H9 (cell line): ENCODE data around the gene COL4A2. TPM values are rescaled to one million over a fixed set of nuclear protein-coding genes. Genes with fewer than 3 reads are reported as not detected.

Source experiments
- DNase-seq: peaks from one replicate; pipeline ENCODE4 v3.0.0-alpha.2; 2017
- H2AFZ ChIP-seq: one replicate; pipeline ENCODE4 v1.6.1; 2013; ENCODE audit warnings: mild to moderate bottlenecking, low read length, control low read depth, moderate library complexity
- H2AK5ac ChIP-seq: 2 replicates; pipeline ENCODE4 v1.6.1; 2013; ENCODE audit warnings: low read length, control low read depth, mixed read lengths; ENCODE audit not compliant: insufficient read length
- H2BK120ac ChIP-seq: one replicate; pipeline ENCODE4 v1.6.1; 2013; ENCODE audit warnings: low read depth, mild to moderate bottlenecking, low read length, control low read depth, inconsistent platforms; ENCODE audit not compliant: poor library complexity, severe bottlenecking
- H2BK12ac ChIP-seq: 2 replicates; pipeline ENCODE4 v1.6.1; 2013; ENCODE audit warnings: low read length, control low read depth, mixed read lengths, low read depth; ENCODE audit not compliant: insufficient read length
- H2BK15ac ChIP-seq: 2 replicates; pipeline ENCODE4 v1.6.1; 2013; ENCODE audit warnings: low read depth, low read length, control low read depth
- H2BK20ac ChIP-seq: one replicate; pipeline ENCODE4 v1.6.1; 2013; ENCODE audit warnings: low read depth, mild to moderate bottlenecking, low read length, control low read depth, inconsistent platforms; ENCODE audit not compliant: poor library complexity, severe bottlenecking
- H2BK5ac ChIP-seq: 2 replicates; pipeline ENCODE4 v1.6.1; 2013; ENCODE audit warnings: low read length, control low read depth, mixed read lengths; ENCODE audit not compliant: insufficient read length
- H3K14ac ChIP-seq: 2 replicates; pipeline ENCODE4 v1.6.1; 2013; ENCODE audit warnings: low read length, control low read depth; ENCODE audit not compliant: insufficient read depth
- H3K18ac ChIP-seq: 2 replicates; pipeline ENCODE4 v1.6.1; 2013; ENCODE audit warnings: low read depth, mild to moderate bottlenecking, mixed read lengths, low read length, control low read depth; ENCODE audit not compliant: insufficient read length
- H3K23ac ChIP-seq: 2 replicates; pipeline ENCODE4 v1.6.1; 2013; ENCODE audit warnings: low read length, control low read depth, mixed read lengths, low read depth; ENCODE audit not compliant: insufficient read length
- H3K23me2 ChIP-seq: 2 replicates; pipeline ENCODE4 v1.6.1; 2013; ENCODE audit warnings: low read depth, mild to moderate bottlenecking, mixed read lengths, low read length, control low read depth; ENCODE audit not compliant: insufficient read length, poor library complexity, severe bottlenecking
- H3K27ac ChIP-seq: 2 replicates; pipeline ENCODE4 v1.5.1; 2013; ENCODE audit warnings: low read length, control low read depth, mixed read lengths, low read depth; ENCODE audit not compliant: insufficient read length
- H3K27me3 ChIP-seq: 2 replicates; pipeline ENCODE4 v1.6.1; 2013; ENCODE audit warnings: low read length, control low read depth, inconsistent platforms; ENCODE audit not compliant: insufficient read depth
- H3K4ac ChIP-seq: 2 replicates; pipeline ENCODE4 v1.6.1; 2013; ENCODE audit warnings: low read depth, mild to moderate bottlenecking, control low read depth, inconsistent platforms, low read length, moderate library complexity
- H3K4me1 ChIP-seq: 2 replicates; pipeline ENCODE4 v1.6.1; 2013; ENCODE audit warnings: low read length, control low read depth, inconsistent platforms; ENCODE audit not compliant: insufficient read depth
- H3K4me2 ChIP-seq: 2 replicates; pipeline ENCODE4 v1.6.1; 2013; ENCODE audit warnings: low read length, control low read depth, mixed read lengths; ENCODE audit not compliant: insufficient read length, insufficient read depth
- H3K56ac ChIP-seq: 2 replicates; pipeline ENCODE4 v1.6.1; 2013; ENCODE audit warnings: low read depth, mild to moderate bottlenecking, mixed read lengths, low read length, control low read depth; ENCODE audit not compliant: insufficient read length
- H3K79me1 ChIP-seq: 2 replicates; pipeline ENCODE4 v1.6.1; 2013; ENCODE audit warnings: low read depth, mild to moderate bottlenecking, moderate library complexity, low read length, control low read depth, inconsistent platforms; ENCODE audit not compliant: insufficient read depth, poor library complexity, severe bottlenecking
- H3K79me2 ChIP-seq: 2 replicates; pipeline ENCODE4 v1.6.1; 2013; ENCODE audit warnings: low read length, control low read depth, inconsistent platforms; ENCODE audit not compliant: insufficient read depth
- H3K9ac ChIP-seq: 2 replicates; pipeline ENCODE4 v1.6.1; 2013; ENCODE audit warnings: low read length, control low read depth, mixed read lengths; ENCODE audit not compliant: insufficient read length; ENCODE audit errors: extremely low read depth
- H3K9me3 ChIP-seq: one replicate; pipeline ENCODE4 v1.6.1; 2013; ENCODE audit warnings: low read depth, low read length, inconsistent platforms; ENCODE audit not compliant: control insufficient read depth
- H3T11ph ChIP-seq: one replicate; pipeline ENCODE4 v1.6.1; 2013; ENCODE audit warnings: mild to moderate bottlenecking, low read length, control low read depth, inconsistent platforms
- H4K20me1 ChIP-seq: one replicate; pipeline ENCODE4 v1.6.1; 2013; ENCODE audit not compliant: control insufficient read depth, insufficient read length, insufficient read depth
- H4K5ac ChIP-seq: 2 replicates; pipeline ENCODE4 v1.6.1; 2013; ENCODE audit warnings: low read depth, mild to moderate bottlenecking, mixed read lengths, low read length, control low read depth; ENCODE audit not compliant: insufficient read length
- H4K8ac ChIP-seq: replicated peaks from 2 replicates; pipeline ENCODE4 v1.6.1; 2013; ENCODE audit warnings: low read length, control low read depth, mixed read lengths, low read depth; ENCODE audit not compliant: insufficient read length
- H4K91ac ChIP-seq: 2 replicates; pipeline ENCODE4 v1.6.1; 2013; ENCODE audit warnings: low read depth, mild to moderate bottlenecking, moderate library complexity, mixed read lengths, low read length, control low read depth; ENCODE audit not compliant: insufficient read length
- H3K27ac Mint-ChIP-seq, 3 experiments: 2 replicates in 2 of 3; 3 replicates in 1 of 3; pipeline ENCODE4 v1.8.0; 2020 to 2021; ENCODE audit warnings: mixed read lengths in 3 of 3, mild to moderate bottlenecking in 1 of 3, moderate library complexity in 1 of 3
- H3K27me3 Mint-ChIP-seq: 2 replicates; pipeline ENCODE4 v1.8.0; 2021; ENCODE audit warnings: low read depth, mild to moderate bottlenecking, moderate library complexity, mixed read lengths
- H3K36me3 Mint-ChIP-seq, 3 experiments: 2 replicates in 2 of 3; 3 replicates in 1 of 3; pipeline ENCODE4 v1.8.0; 2020 to 2021; ENCODE audit warnings: low read depth in 3 of 3, mixed read lengths in 3 of 3; ENCODE audit not compliant: insufficient read depth in 1 of 3
- H3K4me1 Mint-ChIP-seq, 2 experiments: 2 replicates each; pipeline ENCODE4 v1.8.0; 2020; ENCODE audit warnings: mixed read lengths in 2 of 2
- H3K4me3 Mint-ChIP-seq, 2 experiments: 2 replicates in 1 of 2; 3 replicates in 1 of 2; pipeline ENCODE4 v1.8.0; 2020 to 2021; ENCODE audit warnings: mild to moderate bottlenecking in 2 of 2, mixed read lengths in 2 of 2, moderate library complexity in 1 of 2
- H3K9me3 Mint-ChIP-seq, 2 experiments: 2 replicates in 1 of 2; 3 replicates in 1 of 2; pipeline ENCODE4 v1.8.0; 2020; ENCODE audit warnings: mild to moderate bottlenecking in 2 of 2, mixed read lengths in 2 of 2, moderate library complexity in 1 of 2
- WGBS: extraction: QIAGEN DNeasy Blood & Tissue Kit; methylation state at CpG from one replicate; pipeline ENCODE4 v1.1.7; 2013; ENCODE audit warnings: missing lambda C conversion rate, low lambda C conversion rate, mixed read lengths; ENCODE audit not compliant: insufficient read length; ENCODE audit errors: extremely low coverage; 5-methylcytosine and 5-hydroxymethylcytosine counted together
- total RNA-seq: library from RNA; stranded (reverse); gene quantifications from 2 replicates; pipeline ENCODE4 v1.2.1, GENCODE V29; 2021
- TF ChIP-seq, protein P1 (sequence below): fragments of 200-600 bp; sonication (generic); conservative IDR thresholded peaks from 3 replicates; pipeline ENCODE4 v1.8.0; 2021; ENCODE audit warnings: antibody characterized with exemption, mild to moderate bottlenecking

COL4A2 gene
- total RNA-seq, 1 experiment from 2014 or later, result 76.5 TPM

GRCh38 chr13:110472904-110473563 lies 165.9 kb downstream of the COL4A2 start:
- Mint-ChIP-seq H3K27me3 (no peaks in the 10 kb centered on the region), H3K4me1 (peaks cover 0 to 8% of the 10 kb centered on the region in 2 experiments; a peak in 2 of 4 replicates), H3K9me3 (no peaks in the 10 kb centered on the region), H3K4me3 (no peak overlapping the region), H3K27ac (no peak overlapping the region; a peak in 1 of 7 replicates), H3K36me3 (peaks cover 26 to 54% (median 49%) of the 10 kb centered on the region in 3 experiments)
- no peak overlapping the region for H4K8ac ChIP-seq
- no peak for DNase-seq
- no peak overlapping the region for H4K91ac ChIP-seq
- no peak overlapping the region for H3K27ac ChIP-seq
- H3K18ac ChIP-seq, result no peak overlapping the region
- H3K79me2 ChIP-seq, result no peaks in the 10 kb centered on the region
- H3K9me3 ChIP-seq, result no peaks in the 10 kb centered on the region
- H2AK5ac ChIP-seq, result no peak overlapping the region
- no peak overlapping the region for H4K5ac ChIP-seq
- no peak overlapping the region for H3K9ac ChIP-seq
- H2BK12ac ChIP-seq, result no peak overlapping the region
- no peaks in the 10 kb centered on the region for H3K23me2 ChIP-seq
- H4K20me1 ChIP-seq, result no peaks in the 10 kb centered on the region
- no peak overlapping the region for H3T11ph ChIP-seq
- no peaks in the 10 kb centered on the region for H3K27me3 ChIP-seq
- TF ChIP-seq, protein P1, sequence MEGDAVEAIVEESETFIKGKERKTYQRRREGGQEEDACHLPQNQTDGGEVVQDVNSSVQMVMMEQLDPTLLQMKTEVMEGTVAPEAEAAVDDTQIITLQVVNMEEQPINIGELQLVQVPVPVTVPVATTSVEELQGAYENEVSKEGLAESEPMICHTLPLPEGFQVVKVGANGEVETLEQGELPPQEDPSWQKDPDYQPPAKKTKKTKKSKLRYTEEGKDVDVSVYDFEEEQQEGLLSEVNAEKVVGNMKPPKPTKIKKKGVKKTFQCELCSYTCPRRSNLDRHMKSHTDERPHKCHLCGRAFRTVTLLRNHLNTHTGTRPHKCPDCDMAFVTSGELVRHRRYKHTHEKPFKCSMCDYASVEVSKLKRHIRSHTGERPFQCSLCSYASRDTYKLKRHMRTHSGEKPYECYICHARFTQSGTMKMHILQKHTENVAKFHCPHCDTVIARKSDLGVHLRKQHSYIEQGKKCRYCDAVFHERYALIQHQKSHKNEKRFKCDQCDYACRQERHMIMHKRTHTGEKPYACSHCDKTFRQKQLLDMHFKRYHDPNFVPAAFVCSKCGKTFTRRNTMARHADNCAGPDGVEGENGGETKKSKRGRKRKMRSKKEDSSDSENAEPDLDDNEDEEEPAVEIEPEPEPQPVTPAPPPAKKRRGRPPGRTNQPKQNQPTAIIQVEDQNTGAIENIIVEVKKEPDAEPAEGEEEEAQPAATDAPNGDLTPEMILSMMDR, result no peak
- no peaks in the 10 kb centered on the region for H3K79me1 ChIP-seq
- H2BK15ac ChIP-seq, result no peak overlapping the region
- no peak overlapping the region for H2BK5ac ChIP-seq
- H2BK20ac ChIP-seq, result no peak overlapping the region
- no peak overlapping the region for H3K4me2 ChIP-seq
- H3K4ac ChIP-seq, result no peak overlapping the region
- H3K56ac ChIP-seq, result no peak overlapping the region
- no peak overlapping the region for H3K14ac ChIP-seq
- no peak overlapping the region for H2AFZ ChIP-seq
- H3K23ac ChIP-seq, result no peak overlapping the region
- H2BK120ac ChIP-seq, result no peak overlapping the region
- H3K4me1 ChIP-seq, result no peaks in the 10 kb centered on the region
- no CpG with 5 or more reads among the region's 14 CpGs for whole genome bisulfite sequencing
